AG04450 (cell line): ENCODE data around the gene LCP2. TPM values are rescaled to one million over a fixed set of nuclear protein-coding genes. Genes with fewer than 3 reads are reported as not detected.

Experiments used
- CTCF ChIA-PET: fragments of 300-600, 350-600 bp; formaldehyde crosslinking; extraction: SDS; loops from one replicate; lab custom pipeline; 2022; ENCODE audit warnings: antibody characterized with exemption, inconsistent platforms; lab: Charles Lee
- POLR2A ChIA-PET: fragments of 350-600 bp; formaldehyde crosslinking; extraction: SDS; loops from one replicate; lab custom pipeline; 2021; ENCODE audit warnings: antibody characterized with exemption, inconsistent platforms; lab: Yijun Ruan, JAX
- DNase-seq: peaks from one replicate; pipeline ENCODE4 v3.0.0-alpha.2; 2011; ENCODE audit warnings: low read depth, low spot score
- H3K27ac ChIP-seq: one replicate; pipeline ENCODE4 v1.5.1; 2012; ENCODE audit warnings: low read depth, low read length, control low read depth
- H3K27me3 ChIP-seq: one replicate; pipeline ENCODE4 v1.6.0; 2012; ENCODE audit warnings: low read length; ENCODE audit not compliant: control insufficient read depth, insufficient read depth
- H3K4me3 ChIP-seq: 2 replicates; pipeline ENCODE4 v1.5.1; 2011; ENCODE audit warnings: mild to moderate bottlenecking, low read depth, low read length, control low read depth
- H3K9me3 ChIP-seq: 2 replicates; pipeline ENCODE4 v1.5.1; 2012; ENCODE audit warnings: low read length; ENCODE audit not compliant: control insufficient read depth, insufficient read depth
- CTCF ChIP-seq: IDR thresholded peaks from 2 replicates; pipeline ENCODE4 v1.5.1; 2011; ENCODE audit warnings: low read depth, low read length, control low read depth, inconsistent platforms
- polyA plus RNA-seq: library from polyadenylated mRNA; depleted of rRNA; stranded (reverse); fragments of >200 nt; gene quantifications from 2 replicates; pipeline ENCODE4 v1.2.3, GENCODE V29; 2011

Gene LCP2
- polyA plus RNA-seq, 1 experiment = not detected

- no peak for TF ChIP-seq CTCF
- no peaks in the 10 kb centered on the region for H3K27me3 ChIP-seq
- no peak for DNase-seq
- no peak overlapping the region for H3K4me3 ChIP-seq
- no peaks in the 10 kb centered on the region; the same call in 1 of the 2 replicates for H3K9me3 ChIP-seq
- CTCF ChIA-PET = interaction anchor here (0.6 kb wide), 1 partner anchor 232 kb away, joined by 4 read pairs; no protein-coding TSS in a partner anchor
- no peak overlapping the region for H3K27ac ChIP-seq
- POLR2A ChIA-PET = no interaction called here
These were observed 6.0 kb upstream of the LCP2 start for GRCh38 chr5:170303549-170303948.

GRCh38 chr5:170302653-170303501 is 5.3 kb upstream of the LCP2 start:
- POLR2A ChIA-PET = no interaction called here
- DNase-seq = no peak
- Histone ChIP-seq H3K4me3 (no peak overlapping the region), H3K9me3 (no peaks in the 10 kb centered on the region; the same call in 1 of the 2 replicates), H3K27me3 (no peaks in the 10 kb centered on the region), H3K27ac (no peak overlapping the region)
- CTCF ChIA-PET = interaction anchor here (0.6 kb wide), 1 partner anchor 232 kb away, joined by 4 read pairs; no protein-coding TSS in a partner anchor
- no peak for TF ChIP-seq CTCF

GRCh38 chr5:170301981-170302652 is 4.5 kb upstream of the LCP2 start:
- no peak for DNase-seq
- no peak for TF ChIP-seq CTCF
- Histone ChIP-seq H3K27ac (no peak overlapping the region), H3K4me3 (no peak overlapping the region), H3K9me3 (no peaks in the 10 kb centered on the region; the same call in 1 of the 2 replicates), H3K27me3 (no peaks in the 10 kb centered on the region)
- CTCF ChIA-PET = no interaction called here
- POLR2A ChIA-PET = no interaction called here

GRCh38 chr5:170301149-170301548 is 3.6 kb upstream of the LCP2 start:
- ChIA-PET POLR2A (no interaction called here), CTCF (no interaction called here)
- Histone ChIP-seq H3K4me3 (no peak overlapping the region), H3K27ac (no peak overlapping the region), H3K27me3 (no peaks in the 10 kb centered on the region), H3K9me3 (no peaks in the 10 kb centered on the region; the same call in 1 of the 2 replicates)
- no peak for DNase-seq
- no peak for TF ChIP-seq CTCF
